ENCODE results near the gene LHX4.

LHX4 gene

DNA sequence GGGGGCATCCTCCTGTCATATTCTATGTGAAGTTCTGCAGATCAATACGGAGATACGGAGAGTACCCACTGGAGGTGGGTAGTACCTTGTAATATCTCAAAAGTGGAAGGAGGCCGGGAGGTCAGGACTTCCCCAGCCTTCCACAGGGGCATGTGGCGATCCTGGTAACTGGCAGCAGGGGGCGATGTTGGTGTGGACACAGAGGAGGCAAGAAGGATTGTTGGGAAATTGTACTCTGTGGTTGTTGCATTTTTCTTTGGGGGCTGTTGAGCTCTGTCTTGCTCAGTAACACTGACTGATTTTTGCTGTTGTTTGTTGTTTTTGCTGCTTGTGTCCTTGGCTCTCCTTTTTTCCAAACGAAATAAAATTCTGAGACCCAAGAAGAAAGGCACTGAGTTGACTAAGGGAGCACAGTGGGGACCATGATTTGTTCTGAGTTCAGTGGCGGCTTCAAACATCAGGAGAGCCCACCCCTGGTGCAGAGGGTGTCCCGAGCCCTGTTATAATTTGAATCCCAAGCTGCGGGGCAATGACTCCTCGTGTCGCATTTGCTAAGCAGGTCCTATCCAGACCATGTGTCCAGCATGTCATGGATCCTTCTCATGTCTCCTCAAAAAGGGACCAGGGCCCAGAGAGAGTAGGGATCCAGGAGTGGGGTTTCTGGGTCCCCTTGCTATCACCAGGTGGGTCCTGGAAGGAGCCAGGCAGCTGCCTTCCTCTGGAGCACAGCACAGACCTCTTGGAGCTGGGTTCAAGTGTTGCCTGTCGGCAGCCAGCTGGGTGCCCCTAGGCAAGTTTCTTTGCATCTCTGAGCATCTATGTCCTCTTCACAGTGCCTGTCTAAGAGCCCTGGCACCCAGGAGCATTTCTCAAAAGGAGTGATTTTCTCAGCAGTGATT is 22.8 kb downstream of the LHX4 start:
- H3K4me3 ChIP-seq (ENCODE audit: low read length): no peak overlapping the region
- H3K9me3 ChIP-seq (ENCODE audit: control insufficient read depth, insufficient read depth, low read length): no peaks in the 10 kb centered on the region
- no CpG with 5 or more reads among the region's 12 CpGs for WGBS (ENCODE audit: insufficient coverage, insufficient read length)
- no peak for DNase-seq (ENCODE audit: low read depth, low spot score)
- H3K36me3 ChIP-seq (ENCODE audit: control insufficient read depth, insufficient read depth, low read length): no peaks in the 10 kb centered on the region
- H3K4me1 ChIP-seq (ENCODE audit: control insufficient read depth, insufficient read depth, low read length): peaks cover 7% of the 10 kb centered on the region
- H3K27ac ChIP-seq (ENCODE audit: low read length): no peak overlapping the region
- H3K27me3 ChIP-seq (ENCODE audit: control insufficient read depth, insufficient read depth, low read length): no peaks in the 10 kb centered on the region

DNA sequence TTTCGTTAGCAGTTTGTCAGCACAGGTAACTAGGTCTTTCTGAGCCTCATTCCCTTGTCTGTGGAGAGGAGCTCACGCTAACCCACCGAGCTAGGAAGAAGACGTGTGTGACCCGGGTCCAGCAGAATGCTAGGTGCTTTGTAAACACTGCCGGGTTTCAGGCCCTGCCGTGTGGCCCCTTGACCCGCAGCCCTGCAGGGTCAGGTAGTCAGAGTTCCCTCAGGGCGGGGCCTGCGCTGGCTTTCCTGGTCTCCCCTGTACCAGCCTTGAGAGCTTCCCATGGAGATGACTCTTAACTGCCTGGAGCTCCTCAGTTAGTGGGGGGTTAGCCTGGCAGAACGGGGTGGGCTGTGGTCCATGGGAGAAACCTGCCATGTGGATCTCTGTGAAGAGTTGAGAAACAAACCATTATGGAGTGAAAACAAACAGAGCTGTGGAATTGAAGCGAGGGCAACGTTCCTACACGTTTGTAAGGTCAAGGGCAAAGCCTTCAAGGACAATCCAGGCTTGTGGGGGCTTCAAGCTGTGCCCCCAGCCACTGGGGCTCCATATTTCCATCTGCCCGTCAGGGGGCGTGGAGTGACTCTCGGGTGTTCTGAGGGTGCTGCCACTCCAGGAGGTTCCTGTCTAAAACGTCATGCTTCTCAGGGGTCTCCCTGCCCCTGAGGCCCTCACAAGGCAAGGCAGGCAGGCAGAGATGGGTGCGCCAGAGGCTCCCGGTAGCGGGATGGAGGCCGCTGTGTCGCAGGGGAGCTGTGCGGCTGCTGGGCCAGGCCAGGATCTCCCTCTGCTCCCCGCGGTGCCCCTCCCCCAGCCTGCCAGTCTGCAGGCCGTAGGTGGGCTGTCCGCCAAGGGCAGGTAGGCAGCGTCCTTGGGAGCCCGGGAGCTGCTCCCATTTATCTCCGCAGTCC is 23.8 kb downstream of the LHX4 start:
- peaks cover 7% of the 10 kb centered on the region for H3K4me1 ChIP-seq (ENCODE audit: control insufficient read depth, insufficient read depth, low read length)
- no peaks in the 10 kb centered on the region for H3K9me3 ChIP-seq (ENCODE audit: control insufficient read depth, insufficient read depth, low read length)
- H3K27me3 ChIP-seq (ENCODE audit: control insufficient read depth, insufficient read depth, low read length): no peaks in the 10 kb centered on the region
- no peaks in the 10 kb centered on the region for H3K36me3 ChIP-seq (ENCODE audit: control insufficient read depth, insufficient read depth, low read length)
- no peak overlapping the region for H3K27ac ChIP-seq (ENCODE audit: low read length)
- WGBS (ENCODE audit: insufficient coverage, insufficient read length): no CpG with 5 or more reads among the region's 31 CpGs
- no peak for DNase-seq (ENCODE audit: low read depth, low spot score)
- no peak overlapping the region for H3K4me3 ChIP-seq (ENCODE audit: low read length)

DNA sequence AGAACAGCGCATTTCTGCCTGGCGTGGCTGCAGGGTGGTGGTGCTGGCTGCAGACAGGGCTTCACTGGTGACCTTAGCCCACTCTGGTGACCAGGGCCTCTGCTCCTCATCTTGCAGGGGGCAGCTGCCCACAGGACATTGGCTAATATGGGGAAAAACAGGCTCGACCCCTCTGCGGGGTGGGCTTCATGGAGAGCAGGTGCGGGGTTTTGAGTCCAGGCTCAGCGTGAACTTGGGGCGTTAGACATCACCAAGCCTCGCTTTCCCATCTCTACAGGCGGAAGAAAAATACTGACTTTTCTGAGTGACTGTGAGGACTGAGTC is 24.4 kb downstream of the LHX4 start:
- DNase-seq (ENCODE audit: low read depth, low spot score): no peak
- no CpG with 5 or more reads among the region's 9 CpGs for WGBS (ENCODE audit: insufficient coverage, insufficient read length)
- Histone ChIP-seq H3K27ac (ENCODE audit: low read length) (no peak overlapping the region), H3K4me3 (ENCODE audit: low read length) (no peak overlapping the region), H3K9me3 (ENCODE audit: control insufficient read depth, insufficient read depth, low read length) (no peaks in the 10 kb centered on the region), H3K36me3 (ENCODE audit: control insufficient read depth, insufficient read depth, low read length) (no peaks in the 10 kb centered on the region), H3K27me3 (ENCODE audit: control insufficient read depth, insufficient read depth, low read length) (no peaks in the 10 kb centered on the region), H3K4me1 (ENCODE audit: control insufficient read depth, insufficient read depth, low read length) (peaks cover 7% of the 10 kb centered on the region)

DNA sequence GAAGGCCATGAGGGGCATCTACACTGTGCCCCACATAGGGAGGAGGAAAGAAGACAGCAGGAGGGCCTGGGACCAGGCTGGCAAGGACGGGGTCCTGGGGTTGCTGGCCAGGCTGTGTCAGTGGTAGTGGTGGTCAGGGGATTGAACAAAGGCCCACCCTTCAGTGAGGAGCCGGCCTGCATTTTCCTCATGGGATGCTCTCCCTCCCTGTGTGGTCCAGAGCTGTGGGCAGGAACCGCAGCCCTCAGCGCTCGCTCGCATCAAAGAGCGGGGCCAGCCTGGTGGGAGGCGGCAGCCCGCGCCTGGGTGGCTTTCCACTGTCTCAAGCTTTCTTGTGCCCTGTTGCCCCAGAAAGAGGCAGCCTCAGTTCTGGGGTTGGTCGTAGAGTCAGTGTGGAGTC is 24.8 kb downstream of the LHX4 start:
- H3K36me3 ChIP-seq (ENCODE audit: control insufficient read depth, insufficient read depth, low read length): no peaks in the 10 kb centered on the region
- no peaks in the 10 kb centered on the region for H3K27me3 ChIP-seq (ENCODE audit: control insufficient read depth, insufficient read depth, low read length)
- DNase-seq (ENCODE audit: low read depth, low spot score): no peak
- H3K27ac ChIP-seq (ENCODE audit: low read length): no peak overlapping the region
- no peaks in the 10 kb centered on the region for H3K9me3 ChIP-seq (ENCODE audit: control insufficient read depth, insufficient read depth, low read length)
- peaks cover 6% of the 10 kb centered on the region for H3K4me1 ChIP-seq (ENCODE audit: control insufficient read depth, insufficient read depth, low read length)
- WGBS (ENCODE audit: insufficient coverage, insufficient read length): no CpG with 5 or more reads among the region's 11 CpGs
- no peak overlapping the region for H3K4me3 ChIP-seq (ENCODE audit: low read length)

DNA sequence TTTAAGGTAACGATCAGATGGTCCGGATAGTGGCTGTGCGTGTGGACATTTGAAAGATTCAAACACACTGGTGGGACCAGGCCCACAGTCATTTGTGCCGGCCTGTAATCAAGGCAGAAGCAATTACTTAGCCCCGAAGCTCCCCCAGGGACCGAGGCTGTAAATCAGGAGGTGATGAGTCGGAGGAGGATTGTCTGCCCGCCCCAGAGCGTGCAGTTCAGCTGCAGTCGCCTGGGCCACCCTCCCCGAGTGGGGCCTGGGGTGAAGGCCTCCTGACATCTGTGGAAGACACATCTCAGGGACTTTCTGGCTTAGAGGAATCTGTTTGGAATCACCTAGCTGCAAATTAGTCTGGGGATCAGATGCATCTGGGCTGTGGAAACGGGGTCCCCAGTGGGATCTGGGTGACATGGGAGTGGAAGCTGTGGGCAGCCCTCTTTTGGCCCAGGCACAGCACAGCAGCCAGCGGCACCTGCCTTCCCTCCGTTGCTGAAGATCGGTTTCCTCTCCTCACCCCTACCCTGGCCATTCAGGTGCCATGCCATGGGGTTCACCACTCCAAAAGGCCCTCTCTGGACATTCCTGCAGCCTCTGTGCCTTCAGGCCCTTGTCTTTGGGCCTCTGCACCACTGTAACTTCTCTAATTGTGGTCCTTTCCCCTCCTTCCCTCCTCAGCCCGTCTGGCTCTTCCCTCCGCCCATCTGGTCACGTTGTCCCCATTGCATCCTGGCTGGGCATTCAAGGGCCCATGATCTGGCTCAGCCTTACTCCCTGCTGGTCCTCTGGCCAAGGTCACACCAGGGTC is 25.7 kb downstream of the LHX4 start:
- no peak overlapping the region for H3K27ac ChIP-seq (ENCODE audit: low read length)
- no peaks in the 10 kb centered on the region for H3K36me3 ChIP-seq (ENCODE audit: control insufficient read depth, insufficient read depth, low read length)
- H3K9me3 ChIP-seq (ENCODE audit: control insufficient read depth, insufficient read depth, low read length): no peaks in the 10 kb centered on the region
- H3K4me1 ChIP-seq (ENCODE audit: control insufficient read depth, insufficient read depth, low read length): peaks cover 6% of the 10 kb centered on the region
- H3K27me3 ChIP-seq (ENCODE audit: control insufficient read depth, insufficient read depth, low read length): no peaks in the 10 kb centered on the region
- DNase-seq (ENCODE audit: low read depth, low spot score): no peak
- no CpG with 5 or more reads among the region's 18 CpGs for WGBS (ENCODE audit: insufficient coverage, insufficient read length)
- no peak overlapping the region for H3K4me3 ChIP-seq (ENCODE audit: low read length)

DNA sequence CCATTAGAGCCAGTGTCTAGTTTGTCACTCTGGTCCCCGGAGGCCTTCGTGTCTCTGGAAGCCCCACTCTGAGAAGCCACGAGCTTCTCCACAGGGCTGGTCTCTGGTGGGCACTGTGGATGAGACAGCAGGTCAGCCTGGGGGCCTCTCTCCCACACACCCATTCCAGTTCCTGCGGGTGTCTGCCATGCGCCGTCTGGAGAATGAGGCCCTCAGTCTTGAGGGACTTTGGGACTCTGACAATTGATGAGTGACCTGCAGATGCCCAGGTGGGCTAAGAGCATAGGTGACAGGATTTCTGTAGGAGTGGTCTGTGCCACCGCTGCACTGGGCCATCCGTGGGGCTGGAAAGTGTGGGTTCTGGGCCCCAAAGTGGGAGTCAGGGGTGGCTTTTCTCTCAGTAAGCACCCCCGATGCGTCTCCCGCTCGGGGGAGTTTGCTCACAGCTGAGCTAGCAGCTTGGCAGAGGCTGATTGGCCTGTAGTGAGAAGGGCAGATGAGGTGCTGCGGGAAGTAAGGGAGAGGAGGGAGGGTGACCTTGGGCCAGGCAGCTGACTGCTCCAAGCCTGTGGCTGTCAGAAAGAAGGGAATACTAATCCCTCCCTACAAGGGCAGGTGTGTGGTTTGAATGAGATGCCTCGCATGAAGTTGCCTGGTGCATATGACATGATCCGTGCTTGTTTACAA is 26.4 kb downstream of the LHX4 start:
- no peak for DNase-seq (ENCODE audit: low read depth, low spot score)
- WGBS (ENCODE audit: insufficient coverage, insufficient read length): no CpG with 5 or more reads among the region's 15 CpGs

DNA sequence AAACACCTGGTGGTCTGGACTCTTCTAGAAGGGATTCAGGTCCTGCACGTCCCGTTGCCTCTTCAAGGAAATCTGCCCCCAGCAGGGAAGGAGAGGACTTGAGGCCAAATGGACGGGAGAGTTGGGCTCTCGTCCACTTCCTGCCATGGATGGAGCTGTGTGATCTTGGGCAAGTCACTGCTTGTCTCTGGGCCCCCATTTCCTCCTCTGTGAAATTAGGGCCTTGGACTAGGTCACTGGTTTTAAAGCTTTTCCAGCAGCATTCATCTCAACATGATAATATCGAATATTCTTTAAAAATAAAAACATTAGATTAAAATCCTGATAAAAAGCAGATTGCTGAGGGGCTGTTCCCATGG is 26.9 kb downstream of the LHX4 start:
- no peak overlapping the region for H3K4me3 ChIP-seq (ENCODE audit: low read length)
- H3K36me3 ChIP-seq (ENCODE audit: control insufficient read depth, insufficient read depth, low read length): no peaks in the 10 kb centered on the region
- WGBS (ENCODE audit: insufficient coverage, insufficient read length): no CpG with 5 or more reads among the region's 5 CpGs
- no peak overlapping the region for H3K27ac ChIP-seq (ENCODE audit: low read length)
- DNase-seq (ENCODE audit: low read depth, low spot score): no peak
- peaks cover 6% of the 10 kb centered on the region for H3K4me1 ChIP-seq (ENCODE audit: control insufficient read depth, insufficient read depth, low read length)
- no peaks in the 10 kb centered on the region for H3K9me3 ChIP-seq (ENCODE audit: control insufficient read depth, insufficient read depth, low read length)
- H3K27me3 ChIP-seq (ENCODE audit: control insufficient read depth, insufficient read depth, low read length): no peaks in the 10 kb centered on the region

More for the DNA sequence above, 26.4 kb downstream of the LHX4 start:
- Histone ChIP-seq H3K27ac (ENCODE audit: low read length) (no peak overlapping the region), H3K4me3 (ENCODE audit: low read length) (no peak overlapping the region), H3K9me3 (ENCODE audit: control insufficient read depth, insufficient read depth, low read length) (no peaks in the 10 kb centered on the region), H3K4me1 (ENCODE audit: control insufficient read depth, insufficient read depth, low read length) (peaks cover 6% of the 10 kb centered on the region), H3K27me3 (ENCODE audit: control insufficient read depth, insufficient read depth, low read length) (no peaks in the 10 kb centered on the region), H3K36me3 (ENCODE audit: control insufficient read depth, insufficient read depth, low read length) (no peaks in the 10 kb centered on the region)

DNA sequence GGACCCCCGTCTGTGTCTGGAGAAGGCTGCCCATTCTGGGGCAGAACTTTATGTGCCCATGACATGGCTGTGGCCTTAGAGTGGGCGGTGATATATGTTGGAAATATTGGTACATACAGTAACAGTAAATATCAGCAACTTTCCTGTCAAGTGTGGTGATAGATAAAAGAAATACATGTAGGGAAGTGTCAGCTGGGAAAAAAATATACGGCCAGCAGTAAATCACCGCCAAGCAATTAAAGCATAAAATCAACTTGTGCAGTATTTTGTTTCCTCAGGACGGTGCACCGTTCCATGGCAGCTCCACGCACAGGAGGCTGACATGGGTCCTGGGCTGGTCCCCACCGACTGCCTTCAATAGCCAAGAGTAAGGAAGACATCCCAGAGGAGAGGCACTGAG is 27.4 kb downstream of the LHX4 start:
- Histone ChIP-seq H3K36me3 (ENCODE audit: control insufficient read depth, insufficient read depth, low read length) (no peaks in the 10 kb centered on the region), H3K27ac (ENCODE audit: low read length) (no peak overlapping the region), H3K27me3 (ENCODE audit: control insufficient read depth, insufficient read depth, low read length) (no peaks in the 10 kb centered on the region), H3K4me3 (ENCODE audit: low read length) (no peak overlapping the region), H3K9me3 (ENCODE audit: control insufficient read depth, insufficient read depth, low read length) (no peaks in the 10 kb centered on the region), H3K4me1 (ENCODE audit: control insufficient read depth, insufficient read depth, low read length) (peaks cover 6% of the 10 kb centered on the region)
- no peak for DNase-seq (ENCODE audit: low read depth, low spot score)
- no CpG with 5 or more reads among the region's 8 CpGs for WGBS (ENCODE audit: insufficient coverage, insufficient read length)

DNA sequence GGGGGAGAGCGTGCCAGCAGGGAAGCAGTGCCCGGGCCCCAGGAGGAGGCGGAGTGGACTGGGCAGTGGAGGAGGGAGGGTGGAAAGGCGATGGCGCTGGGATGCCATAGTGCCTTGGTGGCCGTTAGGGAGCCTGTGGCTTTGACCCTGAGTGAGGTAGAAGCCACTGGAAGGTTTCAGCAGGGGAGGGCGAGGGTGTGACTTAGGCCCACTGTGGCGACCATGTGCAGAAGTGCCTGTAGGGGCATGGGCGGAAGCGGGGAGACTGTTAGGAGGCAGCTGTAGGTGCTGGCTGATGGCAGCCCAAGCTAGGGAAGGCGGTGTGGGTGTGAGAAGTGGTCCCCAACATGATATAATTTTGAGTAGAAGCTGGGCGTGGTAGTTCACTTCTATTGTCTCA is 28.2 kb downstream of the LHX4 start:
- Histone ChIP-seq H3K9me3 (ENCODE audit: control insufficient read depth, insufficient read depth, low read length) (no peaks in the 10 kb centered on the region), H3K4me1 (ENCODE audit: control insufficient read depth, insufficient read depth, low read length) (peaks cover 6% of the 10 kb centered on the region), H3K4me3 (ENCODE audit: low read length) (no peak overlapping the region), H3K27me3 (ENCODE audit: control insufficient read depth, insufficient read depth, low read length) (no peaks in the 10 kb centered on the region), H3K27ac (ENCODE audit: low read length) (no peak overlapping the region), H3K36me3 (ENCODE audit: control insufficient read depth, insufficient read depth, low read length) (no peaks in the 10 kb centered on the region)
- WGBS (ENCODE audit: insufficient coverage, insufficient read length): no CpG with 5 or more reads among the region's 12 CpGs
- no peak for DNase-seq (ENCODE audit: low read depth, low spot score)

DNA sequence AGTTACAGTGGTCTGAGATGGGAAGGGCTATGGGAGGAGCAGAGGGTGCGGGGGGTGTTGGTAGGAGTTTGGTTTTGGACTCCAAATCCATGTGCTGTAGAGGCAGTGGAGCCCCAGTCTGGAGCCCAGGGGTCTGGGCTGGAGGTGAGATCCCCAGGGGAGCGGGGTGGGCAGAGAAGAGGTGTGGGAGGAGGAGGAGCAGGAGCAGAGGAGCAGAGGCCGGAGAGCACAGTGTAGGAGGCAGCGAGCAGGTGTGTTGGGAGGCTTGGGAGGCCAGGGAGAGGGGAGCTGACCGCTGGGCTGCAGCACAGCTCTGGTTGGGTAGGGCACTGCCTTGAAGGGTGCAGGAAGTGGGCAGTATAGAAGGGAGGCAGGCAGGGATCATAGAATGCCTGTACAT is 28.9 kb downstream of the LHX4 start:
- no CpG with 5 or more reads among the region's 5 CpGs for WGBS (ENCODE audit: insufficient coverage, insufficient read length)
- Histone ChIP-seq H3K4me3 (ENCODE audit: low read length) (no peak overlapping the region), H3K27me3 (ENCODE audit: control insufficient read depth, insufficient read depth, low read length) (no peaks in the 10 kb centered on the region), H3K36me3 (ENCODE audit: control insufficient read depth, insufficient read depth, low read length) (no peaks in the 10 kb centered on the region), H3K9me3 (ENCODE audit: control insufficient read depth, insufficient read depth, low read length) (no peaks in the 10 kb centered on the region), H3K27ac (ENCODE audit: low read length) (no peak overlapping the region), H3K4me1 (ENCODE audit: control insufficient read depth, insufficient read depth, low read length) (peaks cover 5% of the 10 kb centered on the region)
- DNase-seq (ENCODE audit: low read depth, low spot score): no peak

All from iPS DF 6.9 (cell line).